GM20000 (cell line): ENCODE results near the gene TMED3.
A peak's percentile ranks its signal among the peaks of the same experiment; 100 is the strongest.

ENCODE experiments used
- DNase-seq: peaks from one replicate; pipeline ENCODE4 v3.0.0; 2012; ENCODE audit warnings: low spot score
- CTCF ChIP-seq: IDR thresholded peaks from 2 replicates; pipeline ENCODE4 v1.5.1; 2012; ENCODE audit warnings: mild to moderate bottlenecking, control low read depth; ENCODE audit errors: extremely low read depth, missing control alignments

Gene TMED3

GRCh38 chr15:79310985-79311900, at the start of gene TMED3:
TMED3 (plus strand) TSS chr15:79311112; CDS start chr15:79311250, 138 bp downstream.
- peak; percentile 16 for TF ChIP-seq CTCF
- DNase-seq, result peak; percentile 98

DNA sequence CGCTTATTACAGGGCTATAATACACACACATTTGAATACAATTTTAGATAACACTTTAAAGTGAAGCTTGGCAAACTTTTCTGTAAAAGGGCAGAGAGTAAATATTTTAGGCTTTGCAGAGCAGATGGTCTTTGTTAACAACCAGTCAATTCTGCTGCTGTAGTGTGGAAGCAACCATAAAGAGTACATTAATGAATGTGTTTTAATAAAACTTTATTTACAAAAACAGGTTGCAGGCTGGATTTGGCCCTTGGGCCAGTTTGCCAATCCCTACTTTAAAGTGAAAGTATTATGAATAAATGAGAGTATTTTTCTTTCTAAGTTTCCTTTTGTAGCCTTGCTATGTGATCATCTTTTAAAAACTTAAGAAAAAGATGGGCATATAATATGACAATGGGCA, 49.1 kb upstream of the TMED3 start:
- no peak for DNase-seq
- TF ChIP-seq CTCF, result no peak

DNA sequence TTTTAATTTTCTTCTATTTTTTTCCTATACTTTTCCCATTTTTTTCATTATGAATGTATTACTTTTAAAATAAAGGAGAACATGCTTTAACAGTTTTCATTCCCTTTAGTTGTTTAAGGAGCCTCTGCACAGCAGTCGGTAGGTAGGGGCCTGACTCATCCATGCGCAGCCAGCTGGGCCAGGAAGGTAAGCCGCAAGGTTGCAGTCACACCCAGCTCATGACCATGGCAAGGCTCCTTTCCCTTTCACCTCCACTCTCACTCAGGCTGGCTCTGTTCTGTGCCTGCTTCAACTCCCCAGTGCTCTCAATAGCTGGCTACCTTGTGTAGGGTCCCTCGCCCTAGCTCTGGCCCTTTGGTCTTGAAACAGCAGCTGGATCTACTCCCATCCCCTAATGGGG, 45.7 kb upstream of the TMED3 start:
- no peak for DNase-seq

GRCh38 chr15:79265987-79266579, 44.8 kb upstream of the TMED3 start:
- TF ChIP-seq CTCF, result no peak
- DNase-seq, result no peak

More for the DNA sequence above, 45.7 kb upstream of the TMED3 start:
- TF ChIP-seq CTCF, result no peak

DNA sequence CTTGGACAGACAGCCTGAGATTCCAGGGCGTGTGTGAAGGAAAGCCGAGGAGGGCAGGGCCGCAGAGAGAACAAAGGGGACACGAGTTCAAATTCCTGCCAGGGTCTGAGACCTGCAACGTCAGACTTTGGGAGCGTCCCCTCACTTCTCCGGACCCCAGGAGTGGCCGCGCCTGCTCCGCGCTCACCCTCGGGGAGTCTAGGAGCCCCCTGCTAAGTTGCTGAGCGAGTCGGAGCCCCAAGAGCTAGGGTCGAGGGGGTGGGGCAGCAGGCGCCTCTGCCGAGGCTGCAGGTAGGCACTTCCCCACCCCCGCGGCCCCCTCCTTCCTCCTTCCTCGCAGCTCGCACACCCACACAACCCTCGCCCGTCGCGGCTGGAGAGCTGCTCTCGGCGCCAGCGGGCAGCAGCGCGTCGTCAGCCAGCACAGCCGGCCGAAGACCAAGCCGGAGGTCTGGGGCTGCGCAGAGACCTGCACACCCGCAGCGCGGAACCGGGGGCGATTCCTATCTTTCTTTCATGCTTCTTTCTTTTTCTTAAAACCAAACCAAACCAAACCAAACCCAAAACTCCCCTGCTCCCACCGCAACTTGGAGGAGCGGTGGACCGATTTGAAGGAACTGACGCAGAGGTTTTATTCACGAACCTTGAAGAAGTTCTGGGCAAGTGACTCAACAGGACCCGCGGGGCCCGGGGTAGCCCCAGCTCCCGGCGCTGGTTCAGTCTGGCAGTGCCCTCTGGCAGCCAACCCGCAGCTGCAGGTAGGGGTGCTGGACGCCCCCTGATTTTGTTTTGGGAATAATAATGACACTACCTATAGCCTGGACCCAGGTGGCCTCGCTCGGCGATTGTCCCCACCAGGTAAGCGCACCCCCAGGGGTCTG, 28.3 kb upstream of the TMED3 start, which contains the start of gene ANKRD34C:
ANKRD34C (plus strand) TSS at position 352 of the 881 bp plus-strand sequence. CDS start 10,563 bp downstream, outside the sequence.
- DNase-seq, result no peak
- TF ChIP-seq CTCF, result no peak

- TF ChIP-seq CTCF, result no peak
- DNase-seq, result peak; percentile 69
These were observed 27.5 kb upstream of the TMED3 start for GRCh38 chr15:79283252-79284048.
